GM19395 (cell line): ENCODE measurements around the gene KCNMA1.

Experiments
- ATAC-seq: cut with Tn5 transposase; IDR thresholded peaks from one replicate; pipeline ENCODE4 v1.9.1; 2021; ENCODE audit warnings: mild to moderate bottlenecking, moderate library complexity; ENCODE audit not compliant: unreplicated experiment

The KCNMA1 gene

DNA sequence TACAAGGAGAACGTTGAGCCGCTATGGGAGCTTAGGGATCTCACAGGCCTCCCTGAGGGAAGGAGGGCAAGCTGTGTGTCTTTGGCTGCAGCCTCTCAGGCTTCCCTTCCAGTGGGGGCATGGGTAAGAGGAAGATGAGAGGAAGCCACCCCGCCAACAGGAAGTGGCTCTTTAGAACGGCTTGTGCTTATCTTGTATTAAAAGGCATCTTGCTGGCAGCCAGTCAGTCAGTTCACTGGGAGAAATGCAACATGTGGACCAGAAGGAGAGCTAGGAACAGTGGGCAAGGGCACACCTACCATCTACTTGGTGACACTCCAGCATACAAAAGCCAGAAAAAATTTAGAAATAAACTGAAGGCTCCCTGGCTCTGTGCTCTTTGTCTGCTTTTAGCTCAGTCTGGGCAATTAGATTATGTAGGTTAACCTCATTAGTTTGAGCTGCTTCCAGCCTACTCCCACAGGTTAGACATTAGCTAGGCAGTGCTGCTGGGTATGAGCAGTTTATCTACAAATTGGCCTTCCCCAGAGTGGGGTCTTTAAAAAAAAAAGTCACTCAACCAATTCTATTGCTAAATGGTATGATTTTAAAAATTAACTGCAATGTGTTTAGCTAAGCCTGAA lies 595.9 kb downstream of the KCNMA1 start:
- no peak for ATAC-seq

DNA sequence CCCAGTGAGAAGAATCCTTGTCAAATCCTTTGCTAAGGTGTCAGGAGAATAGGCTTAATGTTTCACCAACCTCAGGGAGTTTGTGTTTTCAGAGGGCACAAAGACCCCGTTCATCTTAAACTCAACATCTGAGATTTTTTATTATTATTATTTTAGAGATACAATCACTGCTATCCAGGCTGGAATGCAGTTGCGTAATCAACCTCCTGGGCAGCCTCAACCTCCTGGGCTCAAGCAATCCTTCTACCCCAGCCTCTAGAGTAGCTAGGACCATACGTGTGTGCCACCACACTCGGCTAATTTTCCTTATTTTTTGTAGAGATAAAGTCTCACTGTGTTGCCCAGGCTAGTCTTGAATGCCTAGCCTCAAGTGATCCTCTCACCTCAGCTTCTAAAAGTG lies 599.2 kb downstream of the KCNMA1 start:
- ATAC-seq = no peak

DNA sequence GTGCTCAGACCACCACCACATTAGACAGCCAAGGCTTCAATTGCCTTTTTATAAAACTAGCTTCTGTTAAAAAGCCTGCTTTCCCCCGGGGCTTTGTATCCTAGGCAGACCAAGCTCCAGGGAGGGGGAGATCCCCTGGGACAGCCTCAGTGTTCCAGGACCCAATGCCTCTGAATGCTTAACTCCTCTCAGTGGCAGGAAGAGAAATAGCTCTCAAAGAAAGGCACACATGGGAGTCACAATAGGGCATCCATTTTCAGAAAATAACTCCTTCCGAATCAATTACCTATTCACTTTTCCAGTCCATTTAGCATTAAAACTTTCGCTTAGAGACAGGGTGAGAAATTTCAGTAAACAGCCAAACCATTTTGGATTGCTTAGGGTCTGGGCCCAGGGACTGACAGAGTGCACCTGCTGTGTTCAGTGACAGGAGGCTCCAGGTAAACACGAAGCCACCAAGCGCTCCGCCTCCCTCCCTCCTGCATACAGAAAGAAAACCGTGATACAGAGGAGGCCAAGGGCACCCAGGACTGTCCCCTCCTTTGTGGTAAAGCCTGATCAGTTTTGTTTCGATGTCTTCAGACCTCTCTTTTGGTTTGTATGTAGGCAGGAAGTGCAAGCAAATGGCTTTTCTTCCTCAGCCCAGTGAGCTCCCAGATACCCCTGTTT lies 599.7 kb downstream of the KCNMA1 start:
- no peak for ATAC-seq

DNA sequence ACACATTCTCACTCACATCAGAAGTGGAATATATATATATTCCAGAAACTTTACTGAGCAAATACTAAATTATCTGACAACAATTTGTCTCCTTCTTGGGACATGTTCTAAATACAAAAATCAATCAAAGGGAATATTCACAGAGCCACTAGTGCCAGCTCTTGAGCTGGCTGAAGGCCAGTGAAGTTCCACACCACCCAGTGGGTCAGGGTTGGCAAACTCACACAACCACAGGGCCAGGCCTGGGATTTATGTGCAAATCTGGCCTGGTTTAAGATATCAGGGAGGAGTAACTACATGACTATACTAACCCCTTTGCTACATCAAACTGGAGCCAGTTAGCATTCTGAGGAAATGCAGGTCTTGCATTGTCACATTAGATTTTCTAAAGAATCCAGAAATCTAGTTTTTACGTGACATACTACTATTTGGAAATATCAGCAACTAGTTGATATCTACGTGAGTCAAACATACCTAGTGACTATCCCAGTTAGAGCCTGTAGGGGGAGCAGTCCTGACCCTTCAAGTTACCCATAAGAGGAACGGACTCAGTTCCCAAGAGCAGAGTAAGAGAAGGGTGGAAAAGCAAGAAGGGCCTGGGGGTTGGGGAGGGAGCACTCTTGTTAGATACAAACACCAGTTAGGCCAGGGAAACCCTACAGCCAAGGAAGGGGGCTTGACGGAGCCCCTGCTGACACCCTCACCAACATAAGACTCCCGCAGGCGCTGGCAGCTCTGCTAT lies 600.4 kb downstream of the KCNMA1 start:
- ATAC-seq = no peak

DNA sequence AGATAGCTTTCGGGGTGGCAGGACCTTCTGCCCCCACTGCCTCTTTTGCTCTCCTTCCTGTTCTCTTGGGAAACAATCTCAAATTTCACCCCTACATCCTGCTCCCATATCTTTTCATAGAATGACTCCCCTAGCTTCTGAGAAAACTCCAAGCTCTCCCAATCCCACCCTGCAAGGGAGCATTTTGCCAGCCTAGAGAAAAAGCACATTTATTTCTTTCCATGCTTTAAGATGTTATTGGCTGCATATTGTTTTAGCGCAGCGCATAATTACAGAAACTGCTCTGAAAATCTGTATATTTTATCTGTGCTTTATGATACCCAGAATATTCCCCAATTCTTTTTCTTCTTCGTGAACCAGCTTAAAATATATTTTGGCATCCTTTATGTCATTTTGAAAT lies 601.3 kb downstream of the KCNMA1 start:
- ATAC-seq = no peak

DNA sequence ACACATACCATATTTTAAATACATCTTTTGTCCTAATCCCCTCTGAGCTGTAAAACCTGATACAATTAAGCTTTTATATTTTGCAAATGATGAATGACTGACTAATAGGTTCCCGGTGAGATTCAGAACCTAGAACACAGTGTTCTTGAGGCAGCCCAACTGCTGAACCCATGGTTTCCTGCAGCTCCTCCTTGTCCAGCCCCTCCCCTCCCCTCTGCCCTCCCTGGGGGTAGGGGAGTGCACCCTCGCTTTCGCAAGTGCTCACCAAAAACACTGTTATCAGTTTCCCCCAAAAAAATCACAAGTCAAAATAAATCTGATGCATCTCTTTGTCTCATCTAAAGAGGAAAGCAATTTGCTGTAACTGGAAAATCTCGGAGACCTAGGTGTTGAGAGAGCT lies 602.8 kb downstream of the KCNMA1 start:
- ATAC-seq = no peak

DNA sequence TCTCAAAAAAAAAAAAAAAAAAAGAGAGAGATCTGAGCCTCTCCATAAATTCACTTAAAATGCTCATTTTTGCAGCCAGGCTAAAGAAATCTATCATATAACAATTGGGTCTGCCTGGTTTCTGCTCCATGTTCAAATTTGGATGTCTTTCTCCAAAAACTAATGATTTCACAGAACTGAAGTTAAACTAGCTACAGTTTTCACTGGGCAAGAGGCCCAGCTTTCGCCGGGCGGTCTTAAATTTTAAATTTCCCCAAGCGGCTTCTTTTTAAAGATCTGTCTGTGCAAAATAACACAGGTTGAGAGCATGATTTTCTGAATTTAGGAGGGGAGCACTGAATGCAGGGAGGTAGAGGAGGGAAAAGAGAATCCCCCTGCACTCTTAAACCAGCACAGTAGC lies 603.4 kb downstream of the KCNMA1 start:
- no peak for ATAC-seq

DNA sequence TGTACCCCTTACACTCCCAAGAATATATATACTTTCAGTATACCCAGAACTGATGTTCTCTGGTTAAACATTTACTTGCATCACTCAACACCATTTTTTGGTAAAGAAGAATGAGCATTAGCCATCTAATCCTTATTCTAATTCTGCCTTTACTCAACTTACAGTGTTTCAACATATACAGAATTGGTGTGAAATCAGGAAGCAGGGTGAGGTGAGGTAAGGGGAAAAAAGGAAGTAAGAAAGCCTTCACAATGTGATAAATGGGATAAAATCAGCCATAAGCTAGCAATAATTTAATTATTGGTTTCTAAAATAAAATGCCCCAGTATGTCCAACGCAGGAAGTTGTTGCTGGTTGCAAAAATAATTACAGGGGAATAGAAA lies 605.4 kb downstream of the KCNMA1 start:
- no peak for ATAC-seq

DNA sequence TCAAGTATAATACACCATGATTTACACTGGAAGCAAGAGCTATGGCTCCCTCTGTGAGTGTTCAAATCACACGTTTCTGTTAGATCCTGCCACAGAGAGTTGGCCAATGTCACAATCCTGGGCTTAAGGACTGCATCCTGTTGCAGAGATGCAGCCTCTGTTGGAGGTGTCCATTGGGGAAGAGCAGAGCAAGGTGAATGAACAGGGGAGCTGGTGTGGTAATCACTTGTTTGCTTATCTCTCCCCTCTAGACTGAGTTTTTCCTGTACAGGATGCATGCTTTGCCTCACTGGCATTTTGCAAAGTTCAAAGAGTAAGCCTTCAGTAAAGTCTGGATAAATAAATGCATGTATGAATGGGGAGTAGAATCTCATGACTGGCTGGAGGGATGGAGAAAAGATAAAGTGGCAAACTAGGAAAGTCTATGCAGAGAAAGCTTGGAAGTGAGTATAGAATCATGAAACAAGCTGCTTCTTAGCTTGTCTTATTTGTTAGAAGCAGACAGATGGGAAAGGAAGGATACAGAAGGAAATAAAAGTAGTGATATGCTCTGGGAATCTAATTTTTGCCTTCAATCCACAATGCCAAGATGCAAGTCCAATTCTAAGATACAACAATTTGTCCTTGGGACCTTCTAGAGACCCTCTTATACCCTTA lies 605.9 kb downstream of the KCNMA1 start:
- ATAC-seq = no peak

DNA sequence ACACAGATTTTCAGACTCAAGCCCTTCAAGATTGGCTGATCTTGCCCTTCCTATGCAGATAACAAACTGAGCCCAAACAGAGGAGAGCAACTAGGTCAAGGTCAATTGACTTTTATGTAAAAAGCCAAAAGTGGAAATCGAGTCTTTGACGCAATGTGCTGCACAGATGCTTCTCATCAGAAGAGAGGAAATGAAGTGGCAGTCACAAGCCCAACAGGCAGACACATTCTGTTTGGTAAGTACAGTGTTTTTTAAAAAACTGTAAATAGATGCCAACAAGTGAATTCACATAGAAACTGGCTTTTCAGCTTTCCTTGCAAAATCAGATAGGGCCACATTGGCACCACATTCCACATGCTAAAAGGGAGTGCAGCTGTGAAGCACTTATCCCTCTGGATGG lies 606.6 kb downstream of the KCNMA1 start:
- no peak for ATAC-seq

DNA sequence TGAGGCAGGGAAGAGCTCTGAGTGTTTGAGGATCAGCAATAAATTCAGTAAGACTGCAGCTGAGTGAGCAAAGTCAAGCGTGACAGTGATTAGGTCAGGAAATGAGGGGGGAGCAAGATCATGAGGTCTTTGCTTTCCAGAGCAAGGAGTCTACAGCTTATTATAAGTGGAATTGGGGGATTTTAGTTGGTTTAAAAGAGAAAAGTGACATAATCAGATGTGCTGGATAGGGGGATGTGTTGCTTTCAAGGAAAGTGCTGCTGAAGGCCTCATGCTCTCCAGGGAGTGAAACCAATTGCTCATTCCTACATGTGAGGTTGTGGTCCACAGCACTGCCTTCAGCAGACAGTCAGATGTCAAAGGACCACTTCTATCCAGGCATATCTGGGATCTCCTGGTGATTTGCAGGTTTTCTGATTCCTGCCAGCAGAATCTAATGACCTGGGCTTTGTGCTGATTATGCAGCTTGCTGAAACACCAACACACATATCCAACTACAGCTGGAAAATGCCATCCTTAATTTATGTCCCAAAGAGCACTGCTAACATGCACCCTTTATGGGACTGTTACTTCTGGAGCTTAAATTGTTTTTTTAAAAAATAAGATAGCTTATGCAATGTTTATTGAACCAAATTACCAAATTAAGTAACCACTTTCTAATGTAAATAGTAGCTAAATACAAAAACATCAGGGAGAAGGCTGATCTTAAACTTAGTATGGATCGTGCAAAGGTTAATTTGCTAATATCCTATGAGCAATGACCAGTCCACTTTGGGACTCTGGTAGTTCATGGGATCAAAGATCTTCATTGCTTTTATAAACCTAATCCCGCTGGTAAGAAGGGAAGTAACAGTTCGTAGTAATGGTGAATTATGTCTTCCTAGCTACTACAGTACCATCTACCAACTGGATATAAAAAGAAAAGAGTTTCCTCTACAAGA lies 607.6 kb downstream of the KCNMA1 start:
- no peak for ATAC-seq

DNA sequence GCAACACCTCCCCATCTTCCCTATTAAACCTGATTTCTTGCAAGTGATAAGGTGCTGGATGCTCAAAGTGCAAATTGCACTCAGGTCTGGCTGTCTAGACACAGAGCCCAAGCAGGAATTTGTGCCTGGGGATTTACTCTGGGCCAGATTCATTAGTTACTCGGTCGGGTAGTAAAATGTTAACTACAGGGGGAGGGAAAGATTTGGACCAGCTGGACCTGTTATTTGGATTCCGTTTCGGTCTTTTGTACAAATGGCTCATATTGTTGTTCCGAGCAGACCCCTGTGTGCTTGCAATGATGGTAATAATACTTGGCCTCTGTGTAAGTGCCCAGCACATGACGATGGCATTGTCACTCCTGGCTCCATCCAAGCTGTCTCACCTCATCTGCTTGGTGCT lies 609.6 kb downstream of the KCNMA1 start:
- ATAC-seq = no peak

DNA sequence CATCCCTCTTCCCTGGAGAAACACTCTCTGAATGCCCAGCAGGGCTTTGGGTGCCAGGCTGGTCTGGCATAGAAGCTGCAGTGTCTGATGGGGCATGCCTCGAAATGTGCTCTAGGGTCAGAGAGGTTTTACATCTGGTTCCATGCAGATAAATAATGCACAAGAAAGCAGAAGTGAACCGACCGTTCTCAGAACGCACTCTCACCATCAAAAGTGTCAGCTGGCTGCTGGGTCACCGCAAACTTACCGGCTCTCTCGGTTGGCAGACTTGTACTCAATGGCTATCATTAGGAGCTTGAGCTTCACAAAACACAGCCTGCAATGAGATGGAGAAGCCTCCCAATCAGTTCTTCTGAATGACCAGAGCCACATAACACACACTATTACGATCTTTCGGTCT lies 610.0 kb downstream of the KCNMA1 start:
- peak; percentile 97 for ATAC-seq

DNA sequence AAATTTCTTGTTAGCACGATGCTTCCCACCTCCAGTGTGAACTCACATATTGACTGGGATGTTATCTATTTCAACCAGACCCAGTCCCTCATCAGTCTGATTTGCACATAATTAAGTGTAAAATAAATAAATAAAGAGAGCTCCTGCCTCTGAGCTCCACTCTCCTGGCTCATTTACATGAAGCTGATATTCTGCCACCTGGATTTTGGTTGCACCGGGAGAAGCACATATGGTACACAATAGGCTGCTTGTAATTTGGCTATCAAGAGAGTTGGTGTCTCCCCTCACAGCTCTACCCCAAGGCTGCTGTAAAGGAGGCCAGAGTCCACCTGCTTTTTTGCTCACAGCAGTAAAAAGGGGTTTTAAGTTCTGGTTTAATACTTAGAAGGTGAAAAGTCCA lies 610.5 kb downstream of the KCNMA1 start:
- no peak for ATAC-seq

DNA sequence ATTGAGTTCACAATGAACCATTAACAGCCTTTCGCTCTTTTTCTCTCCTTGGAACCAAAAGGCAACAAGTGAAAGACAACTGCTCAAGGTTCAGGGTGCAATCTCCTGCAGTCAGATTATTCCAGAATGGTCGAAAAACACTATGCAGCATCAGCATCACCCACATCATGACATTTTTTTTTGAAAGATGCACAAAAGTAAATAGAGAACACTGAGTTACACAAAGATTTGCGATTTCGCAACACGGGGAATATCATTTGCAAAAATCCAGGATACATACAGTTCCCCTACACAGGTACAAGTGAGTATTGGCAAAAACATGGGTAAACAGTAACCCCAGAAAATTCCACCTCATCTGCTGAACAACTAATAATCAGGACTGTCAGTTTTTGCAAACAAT lies 611.5 kb downstream of the KCNMA1 start:
- ATAC-seq = no peak

DNA sequence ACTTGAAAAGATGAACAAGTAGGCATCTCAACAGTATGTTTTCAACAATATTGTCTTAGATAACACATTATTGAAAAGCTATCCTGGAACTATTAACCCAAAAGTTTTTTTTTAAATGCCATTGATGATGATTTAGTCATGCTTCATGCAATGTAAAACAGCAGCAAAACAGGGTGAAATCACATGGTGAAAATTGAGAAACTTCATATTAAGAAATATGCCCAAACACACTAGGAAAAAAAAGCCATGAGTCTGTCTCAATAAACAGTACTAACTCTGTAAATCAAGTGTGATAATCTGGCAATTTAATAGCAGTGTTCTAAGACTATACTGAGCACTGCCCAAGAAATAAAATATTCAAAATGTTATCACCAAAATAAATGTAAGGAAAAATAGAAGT lies 613.1 kb downstream of the KCNMA1 start:
- ATAC-seq = no peak

DNA sequence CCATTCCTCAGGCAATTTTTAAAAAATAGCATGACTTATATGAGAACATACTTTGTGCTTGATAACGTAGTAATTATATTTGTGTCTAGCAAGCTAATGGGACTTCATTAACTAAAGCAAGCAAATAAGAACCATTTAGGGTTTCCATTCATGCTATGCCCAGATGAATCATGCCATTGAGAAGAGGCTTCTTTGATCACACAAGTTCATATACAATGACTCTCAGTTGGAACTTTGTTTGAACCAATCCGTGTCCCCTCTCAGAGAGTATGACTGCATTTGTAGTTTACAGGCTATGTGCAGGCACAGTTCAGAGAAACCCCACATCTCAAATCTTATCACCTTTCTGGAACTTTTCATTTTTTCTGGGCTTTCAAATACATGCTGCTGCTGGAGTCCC lies 614.2 kb downstream of the KCNMA1 start:
- no peak for ATAC-seq

DNA sequence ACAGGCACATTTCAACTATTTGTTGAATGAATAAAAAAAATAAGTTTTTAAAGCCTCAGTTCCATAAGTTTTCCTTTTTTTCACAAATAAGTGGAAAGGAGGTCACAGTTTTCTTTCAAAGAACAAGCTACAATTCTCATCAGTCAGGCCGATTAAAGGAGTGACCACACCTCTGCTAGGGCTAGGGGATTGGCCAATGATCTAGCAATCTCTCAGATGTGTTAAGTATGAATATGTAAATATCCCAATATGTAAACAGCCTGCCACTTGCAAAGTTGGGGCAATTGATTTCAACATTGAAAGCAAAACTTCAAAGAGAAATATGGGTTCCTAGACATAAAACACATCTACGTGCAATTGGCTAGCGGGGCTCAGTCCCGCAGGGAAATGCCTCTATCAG lies 614.9 kb downstream of the KCNMA1 start:
- no peak for ATAC-seq

DNA sequence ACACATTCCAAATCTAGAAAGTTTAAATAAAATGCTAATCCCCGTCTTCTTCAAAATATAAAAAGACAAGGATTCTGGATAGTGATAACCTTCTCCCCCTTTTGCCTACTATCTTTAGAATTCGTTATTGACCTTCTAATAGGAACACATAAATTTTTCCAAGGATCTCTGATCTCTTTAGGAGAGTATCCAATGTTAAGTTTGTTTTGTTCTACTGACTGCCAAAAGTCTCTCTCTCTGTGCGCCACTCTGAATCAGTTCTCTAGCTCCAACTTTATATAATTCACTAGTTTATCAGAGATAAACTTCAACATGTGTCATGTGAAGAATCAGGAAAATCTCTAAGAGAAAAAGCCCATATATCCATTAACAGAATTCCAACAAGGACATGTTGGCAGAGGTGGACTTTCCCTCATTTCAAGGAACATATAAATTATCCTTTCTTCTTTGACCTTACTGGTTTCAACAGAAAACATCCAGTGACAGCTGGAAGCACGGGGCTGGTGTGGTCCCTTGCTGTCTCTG lies 615.6 kb downstream of the KCNMA1 start:
- ATAC-seq = no peak

DNA sequence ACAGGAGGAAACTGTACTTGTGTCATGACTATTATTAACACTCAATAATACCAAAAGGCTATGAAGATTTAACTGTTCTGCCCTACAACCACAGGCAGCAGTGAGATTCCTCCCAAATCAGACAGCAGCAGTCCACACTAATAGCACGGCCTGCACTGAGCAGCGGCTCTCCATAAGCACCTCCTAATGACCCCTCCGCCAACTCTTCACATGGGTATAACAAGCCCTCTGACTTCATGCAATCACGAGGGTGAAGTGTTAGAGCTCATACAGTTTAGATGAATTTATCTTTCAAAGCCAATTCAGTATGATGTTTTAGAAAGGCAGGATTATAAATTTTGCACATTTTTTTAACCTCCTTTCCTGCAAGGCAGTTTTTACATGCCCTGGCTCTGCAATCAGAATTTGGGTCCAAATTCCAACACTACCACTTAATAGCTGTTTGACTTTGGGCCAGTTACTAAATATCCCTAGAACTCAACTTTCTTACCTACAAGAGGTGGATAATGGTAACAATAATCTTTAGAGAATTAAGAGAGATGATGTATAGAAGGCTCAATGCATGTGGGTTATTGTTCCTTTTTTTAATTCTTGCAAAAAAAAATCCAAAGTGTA lies 617.1 kb downstream of the KCNMA1 start:
- ATAC-seq = no peak
